Lung (tissue), 12 donors: Measurements from ENCODE around the gene SLC7A6OS. TPM values are rescaled to one million over a fixed set of nuclear protein-coding genes. Genes with fewer than 3 reads are reported as not detected.

Experiments used
- ATAC-seq: fragments of 200-7000 bp; cut with Tn5 transposase; one replicate; pipeline ENCODE4 v1.9.1; 2020; ENCODE audit warnings: moderate number of reproducible peaks; ENCODE audit not compliant: insufficient read depth, low FRiP score
- DNase-seq, 3 donors: peaks; one replicate each; pipeline ENCODE4 v3.0.0-alpha.2; 2013 to 2017
- H3K27ac ChIP-seq, 2 donors: one replicate each; pipeline ENCODE4 v1.5.1; 2013; ENCODE audit warnings: mild to moderate bottlenecking in 2 of 2, moderate library complexity in 2 of 2, control low read depth in 1 of 2, inconsistent platforms in 1 of 2, low read depth in 1 of 2, low read length in 1 of 2
- H3K27me3 ChIP-seq, 3 donors: one replicate each; pipeline ENCODE4 v1.5.1; 2013; ENCODE audit warnings: low read length in 2 of 3; ENCODE audit not compliant: control insufficient read depth in 3 of 3, insufficient read depth in 3 of 3
- H3K36me3 ChIP-seq, 4 donors: one replicate each; pipeline ENCODE4 v1.5.1; 2013; ENCODE audit warnings: low read length in 4 of 4, mild to moderate bottlenecking in 1 of 4, moderate library complexity in 1 of 4; ENCODE audit not compliant: control insufficient read depth in 4 of 4, insufficient read depth in 4 of 4
- H3K4me1 ChIP-seq, 5 donors: one replicate each; pipeline ENCODE4 v1.5.1; 2013; ENCODE audit warnings: low read length in 5 of 5, mild to moderate bottlenecking in 2 of 5, moderate library complexity in 1 of 5; ENCODE audit not compliant: control insufficient read depth in 5 of 5, insufficient read depth in 5 of 5
- H3K4me3 ChIP-seq: one replicate; pipeline ENCODE4 v1.5.1; 2013; ENCODE audit warnings: mild to moderate bottlenecking, control low read depth, moderate library complexity
- H3K9ac ChIP-seq, 2 donors: one replicate each; pipeline ENCODE4 v1.5.1; 2013; ENCODE audit warnings: low read length in 2 of 2, control low read depth in 1 of 2; ENCODE audit not compliant: insufficient read depth in 1 of 2
- H3K9me3 ChIP-seq, 4 donors: one replicate each; pipeline ENCODE4 v1.5.1; 2013; ENCODE audit warnings: low read length in 3 of 4, mild to moderate bottlenecking in 1 of 4, moderate library complexity in 1 of 4; ENCODE audit not compliant: control insufficient read depth in 4 of 4, insufficient read depth in 3 of 4
- WGBS, 2 donors: extraction: QIAGEN DNeasy Blood & Tissue Kit; methylation state at CpG; one replicate each; pipeline ENCODE4 v1.1.7; 2013; 5-methylcytosine and 5-hydroxymethylcytosine counted together
- polyA plus RNA-seq, 2 donors: library from polyadenylated mRNA; stranded (reverse); fragments of 200-250 nt; gene quantifications; one replicate each; pipeline ENCODE4 v1.2.1, GENCODE V29; 2013
- total RNA-seq, 2 donors: library from RNA; depleted of rRNA in 1 of 2; stranded (reverse); fragments of >200 nt in 1 of 2; gene quantifications; one replicate each; pipeline ENCODE4 v1.2.1, GENCODE V29; 2014 to 2021
- TF ChIP-seq, protein P1 (sequence below): IDR thresholded peaks from 2 replicates; pipeline ENCODE4 v1.5.1; 2012; ENCODE audit warnings: mild to moderate bottlenecking; ENCODE audit errors: control extremely low read depth, extremely low read depth
- donor health status: control.
- donor health status: control.
- donor health status: Bipolar disorder and iron deficiency.
- donor health status: healthy.
- donor health status: DM: yes; HTN: yes; CAD: no.

SLC7A6OS gene
- total and polyA plus RNA-seq, 4 donors: 6.3 to 18.9 (median 12.0) TPM

DNA sequence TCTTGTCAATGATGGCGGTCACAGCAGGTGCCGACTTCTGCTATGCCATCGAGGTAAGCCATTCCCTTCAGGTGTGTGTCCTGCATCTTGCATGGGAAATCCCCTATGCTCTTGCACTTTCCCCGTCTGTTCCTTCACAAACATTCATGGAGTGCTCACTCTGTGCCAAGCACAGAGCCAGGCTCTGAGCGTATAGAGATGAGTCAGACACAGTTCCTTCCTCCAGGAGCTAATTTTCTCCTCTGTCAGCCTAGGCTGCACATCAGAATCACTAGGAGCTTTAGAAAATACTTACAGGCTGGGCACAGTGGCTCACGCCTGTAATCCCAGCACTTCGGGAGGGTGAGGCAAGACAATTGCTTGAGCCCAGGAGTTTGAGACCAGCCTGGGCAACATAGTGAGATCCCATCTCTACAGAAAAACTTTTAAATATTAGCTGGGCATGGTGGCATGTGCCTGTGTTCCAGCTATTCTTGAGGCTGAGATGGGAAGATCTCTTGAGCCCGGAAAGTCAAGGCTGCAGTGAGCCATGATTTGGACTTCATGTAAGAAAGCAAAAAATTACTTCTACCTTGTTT, 14.1 kb upstream of the SLC7A6OS start:
- Histone ChIP-seq H3K4me3 (no peak overlapping the region), H3K27me3 (no peaks in the 10 kb centered on the region), H3K4me1 (peaks cover 0 to 2% (median 0%) of the 10 kb centered on the region in 5 donors), H3K27ac (no peak overlapping the region), H3K36me3 (peaks cover 7 to 24% (median 11%) of the 10 kb centered on the region in 4 donors), H3K9ac (no peak overlapping the region), H3K9me3 (no peaks in the 10 kb centered on the region)
- DNase-seq: no peak
- ATAC-seq: no peak
- WGBS, 2 donors: 88 to 95% methylated on average over 8 of the region's 8 CpGs
- TF ChIP-seq, protein P1, sequence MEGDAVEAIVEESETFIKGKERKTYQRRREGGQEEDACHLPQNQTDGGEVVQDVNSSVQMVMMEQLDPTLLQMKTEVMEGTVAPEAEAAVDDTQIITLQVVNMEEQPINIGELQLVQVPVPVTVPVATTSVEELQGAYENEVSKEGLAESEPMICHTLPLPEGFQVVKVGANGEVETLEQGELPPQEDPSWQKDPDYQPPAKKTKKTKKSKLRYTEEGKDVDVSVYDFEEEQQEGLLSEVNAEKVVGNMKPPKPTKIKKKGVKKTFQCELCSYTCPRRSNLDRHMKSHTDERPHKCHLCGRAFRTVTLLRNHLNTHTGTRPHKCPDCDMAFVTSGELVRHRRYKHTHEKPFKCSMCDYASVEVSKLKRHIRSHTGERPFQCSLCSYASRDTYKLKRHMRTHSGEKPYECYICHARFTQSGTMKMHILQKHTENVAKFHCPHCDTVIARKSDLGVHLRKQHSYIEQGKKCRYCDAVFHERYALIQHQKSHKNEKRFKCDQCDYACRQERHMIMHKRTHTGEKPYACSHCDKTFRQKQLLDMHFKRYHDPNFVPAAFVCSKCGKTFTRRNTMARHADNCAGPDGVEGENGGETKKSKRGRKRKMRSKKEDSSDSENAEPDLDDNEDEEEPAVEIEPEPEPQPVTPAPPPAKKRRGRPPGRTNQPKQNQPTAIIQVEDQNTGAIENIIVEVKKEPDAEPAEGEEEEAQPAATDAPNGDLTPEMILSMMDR: no peak

- 96 to 99% methylated on average over 5 of the region's 5 CpGs for WGBS, 2 donors
- DNase-seq: no peak
- no peak for ATAC-seq
These were observed 13.6 kb upstream of the SLC7A6OS start for GRCh38 chr16:68324336-68324735.

GRCh38 chr16:68319185-68319908, 8.6 kb upstream of the SLC7A6OS start:
- no peaks in the 10 kb centered on the region for H3K9me3 ChIP-seq
- no peak for ATAC-seq
- peak; percentile 5 to 44 (median 21) for DNase-seq
- H3K4me3 ChIP-seq: no peak overlapping the region
- no peaks in the 10 kb centered on the region for H3K4me1 ChIP-seq
- H3K36me3 ChIP-seq: peaks cover 5 to 28% (median 12%) of the 10 kb centered on the region in 4 donors
- 77 to 88% methylated on average over 6 of the region's 6 CpGs for WGBS, 2 donors
- H3K27me3 ChIP-seq: no peaks in the 10 kb centered on the region
- H3K27ac ChIP-seq: no peak overlapping the region
- no peak overlapping the region for H3K9ac ChIP-seq
- TF ChIP-seq, protein P1: no peak

More at GRCh38 chr16:68324336-68324735, 13.6 kb upstream of the SLC7A6OS start:
- Histone ChIP-seq H3K27ac (no peak overlapping the region), H3K4me1 (peaks cover 0 to 2% (median 0%) of the 10 kb centered on the region in 5 donors), H3K4me3 (no peak overlapping the region), H3K9me3 (no peaks in the 10 kb centered on the region), H3K27me3 (no peaks in the 10 kb centered on the region), H3K9ac (no peak overlapping the region), H3K36me3 (peaks cover 7 to 23% (median 11%) of the 10 kb centered on the region in 4 donors)
- TF ChIP-seq, protein P1: no peak
